Activated CD4-positive, alpha-beta T cell treated with anti-CD3 and anti-CD28 coated beads, Interleukin-2, Interleukin-6, amounts not matched to agents 100 ng/mL and 50 ng/mL, durations not matched to agents 16 hours and 8 hours (primary cell): ENCODE measurements around the gene BTG2.

Experiments used
- DNase-seq: peaks from one replicate; pipeline ENCODE4 v3.0.0-alpha.2; 2020

BTG2 gene

GRCh38 chr1:203320591-203321272 lies 15.4 kb downstream of the BTG2 start:
- DNase-seq = peak; percentile 69

GRCh38 chr1:203321273-203322052 lies 16.1 kb downstream of the BTG2 start:
- DNase-seq = no peak

DNA sequence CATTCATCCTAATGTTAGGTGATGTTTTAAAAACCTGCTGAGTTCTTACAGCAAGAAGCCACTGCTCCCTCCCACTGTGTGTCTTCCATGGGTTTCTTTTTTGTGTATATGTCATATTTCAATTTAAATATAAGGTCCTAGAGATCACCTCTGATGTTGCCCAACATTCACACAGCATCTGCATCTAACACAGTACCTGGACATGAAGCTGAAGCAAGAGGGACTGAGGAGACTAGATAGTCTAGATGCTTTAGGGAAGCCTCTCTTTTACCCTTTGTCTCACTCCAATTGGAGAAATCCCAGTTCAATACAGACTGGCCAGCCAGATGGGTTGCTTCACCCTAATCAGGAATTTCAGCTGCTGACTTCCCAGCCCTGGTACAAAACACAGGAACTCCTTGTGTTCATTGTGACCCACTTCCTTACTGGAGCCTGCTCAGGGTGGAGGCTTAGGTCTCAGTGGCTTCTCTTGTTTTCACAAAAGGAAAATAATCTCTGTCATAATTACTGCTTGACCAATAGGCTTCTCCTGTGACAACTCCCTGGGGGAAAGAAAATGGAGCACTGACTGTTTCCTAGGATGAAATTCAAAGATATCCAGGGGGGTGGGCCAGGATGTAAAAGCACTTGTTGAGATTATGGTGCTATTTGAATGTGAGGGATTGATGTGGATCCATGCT lies 17.3 kb downstream of the BTG2 start:
- no peak for DNase-seq

- no peak for DNase-seq
These were observed 18.3 kb downstream of the BTG2 start for GRCh38 chr1:203323587-203323986.

DNA sequence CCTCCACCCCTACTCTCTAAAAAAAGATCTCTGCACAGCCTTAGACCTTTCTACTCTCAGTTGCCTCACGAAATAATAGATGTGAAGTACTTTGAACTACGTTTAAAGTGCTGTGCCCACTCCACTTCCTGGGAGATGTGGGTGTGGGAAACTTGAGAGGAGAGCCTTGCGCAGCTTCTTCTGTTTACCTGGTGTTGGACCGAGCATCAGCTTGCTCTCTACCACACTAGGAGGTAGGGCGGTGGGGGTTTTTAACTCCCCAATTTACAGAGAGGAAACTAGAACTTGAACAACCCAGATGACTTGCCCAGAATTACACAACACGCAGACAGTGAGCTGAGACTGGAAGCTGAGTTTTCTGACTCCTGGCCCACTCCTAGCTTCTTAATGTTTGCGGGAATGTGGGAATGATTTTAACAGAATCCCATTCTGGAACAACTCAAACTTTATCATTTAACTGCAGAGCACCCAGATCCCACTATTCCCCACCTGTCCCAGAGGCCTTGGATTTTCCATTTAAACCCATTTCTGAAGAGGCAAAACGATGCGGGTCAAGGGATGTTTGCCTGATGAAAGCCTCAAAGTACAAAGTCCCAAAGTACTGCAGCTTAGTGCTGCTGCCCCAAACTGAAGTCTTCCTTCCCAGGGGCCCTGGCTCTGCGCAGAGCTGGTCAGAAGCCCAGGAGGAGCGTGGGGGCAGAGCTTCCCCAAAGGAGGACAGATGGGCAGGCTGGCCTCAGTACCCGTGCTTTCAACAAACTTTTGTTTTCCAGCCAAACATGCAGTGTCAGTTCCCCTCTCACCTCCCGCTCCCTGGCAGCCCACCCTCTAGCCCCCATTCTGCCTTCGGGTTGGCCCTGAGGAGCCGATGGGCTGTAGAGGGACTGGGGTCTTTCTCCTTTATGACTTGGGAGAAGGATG lies 19.0 kb downstream of the BTG2 start:
- DNase-seq = peak; percentile 45

- peak; percentile 74 for DNase-seq
These were observed 19.7 kb downstream of the BTG2 start for GRCh38 chr1:203325026-203325417.

GRCh38 chr1:203325418-203326091 lies 20.2 kb downstream of the BTG2 start:
- no peak for DNase-seq

- peak; percentile 96 for DNase-seq
These were observed 21.7 kb downstream of the BTG2 start for GRCh38 chr1:203326830-203327683.

DNA sequence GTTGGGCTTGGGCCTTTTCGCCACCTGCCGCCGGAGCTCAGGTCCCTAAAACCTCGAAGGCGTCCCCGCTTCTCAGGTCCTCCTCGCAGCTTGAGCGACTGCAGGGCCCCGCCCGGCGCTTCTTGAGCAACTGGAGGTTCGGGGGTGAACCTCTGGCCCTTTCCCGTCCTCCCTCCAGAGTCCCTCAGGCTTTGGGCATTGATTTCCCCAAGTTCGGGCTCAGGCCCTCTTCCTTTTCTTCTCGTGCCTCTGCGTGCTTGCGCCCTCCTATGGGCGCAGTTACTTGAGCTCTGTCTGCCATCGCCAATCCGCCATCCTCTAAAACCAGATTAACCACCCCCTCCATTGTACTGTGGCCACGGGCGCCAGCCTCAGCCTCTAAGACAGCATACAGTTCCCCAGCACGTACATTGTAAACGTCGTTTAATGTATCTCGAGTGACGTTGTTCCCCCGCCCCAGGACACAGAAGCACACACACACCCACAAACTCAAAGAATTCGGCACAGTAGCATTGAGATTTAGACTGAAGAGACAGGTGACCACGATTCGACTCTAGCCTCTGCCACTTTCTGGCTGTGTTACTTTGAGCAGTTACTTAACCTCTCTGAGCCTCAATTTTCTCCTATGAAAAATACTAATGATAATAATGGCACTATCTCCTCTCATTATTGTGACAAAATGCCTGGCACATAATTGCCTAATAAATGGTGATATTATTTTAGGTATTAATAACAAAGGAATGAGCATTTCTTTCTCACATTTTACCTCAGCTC lies 22.6 kb downstream of the BTG2 start:
- DNase-seq = peak; percentile 67

DNA sequence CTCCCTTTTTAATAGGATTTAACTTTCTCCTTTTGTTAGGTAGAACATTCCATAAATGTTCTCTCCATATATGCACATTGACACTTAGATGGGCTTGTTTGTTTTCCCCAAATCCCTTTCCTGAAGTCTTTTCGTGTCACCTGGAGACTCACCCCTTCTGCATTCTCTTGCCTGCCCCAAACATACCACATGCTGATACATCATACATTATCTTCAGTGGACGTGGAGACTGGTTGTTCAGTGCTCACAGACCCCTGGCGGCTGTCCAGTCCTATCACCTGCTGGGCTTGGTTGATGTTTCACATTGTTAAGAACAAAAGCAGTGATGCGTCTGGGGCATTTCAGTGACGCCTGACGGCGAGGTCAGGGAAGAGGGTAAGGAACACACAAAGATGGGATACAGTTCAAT lies 23.4 kb downstream of the BTG2 start:
- DNase-seq = no peak

GRCh38 chr1:203331224-203331623 lies 25.9 kb downstream of the BTG2 start:
- DNase-seq = no peak

- DNase-seq = no peak
These were observed 30.2 kb downstream of the BTG2 start for GRCh38 chr1:203335503-203335902.

DNA sequence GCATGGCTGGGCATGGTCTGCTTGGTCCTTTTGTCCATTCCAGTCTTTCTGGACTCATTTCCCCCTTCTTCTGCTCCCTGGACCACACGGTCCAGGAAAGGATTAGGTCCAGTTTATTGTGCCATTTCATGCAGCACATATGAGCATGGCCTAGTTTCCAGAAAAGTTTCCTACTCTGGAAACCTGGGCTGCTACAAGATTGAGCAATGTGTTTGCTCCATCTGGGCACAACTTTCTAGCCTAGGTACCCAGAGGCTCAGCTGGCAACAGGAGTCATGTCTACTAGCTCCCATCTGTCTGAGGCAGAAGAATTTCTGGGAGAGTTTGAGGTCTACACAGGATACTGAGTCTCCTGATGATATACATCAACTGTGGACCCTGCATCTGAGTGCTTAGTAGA lies 30.8 kb downstream of the BTG2 start:
- DNase-seq = no peak

- DNase-seq = peak; percentile 54
These were observed 33.2 kb downstream of the BTG2 start for GRCh38 chr1:203338335-203339036.

DNA sequence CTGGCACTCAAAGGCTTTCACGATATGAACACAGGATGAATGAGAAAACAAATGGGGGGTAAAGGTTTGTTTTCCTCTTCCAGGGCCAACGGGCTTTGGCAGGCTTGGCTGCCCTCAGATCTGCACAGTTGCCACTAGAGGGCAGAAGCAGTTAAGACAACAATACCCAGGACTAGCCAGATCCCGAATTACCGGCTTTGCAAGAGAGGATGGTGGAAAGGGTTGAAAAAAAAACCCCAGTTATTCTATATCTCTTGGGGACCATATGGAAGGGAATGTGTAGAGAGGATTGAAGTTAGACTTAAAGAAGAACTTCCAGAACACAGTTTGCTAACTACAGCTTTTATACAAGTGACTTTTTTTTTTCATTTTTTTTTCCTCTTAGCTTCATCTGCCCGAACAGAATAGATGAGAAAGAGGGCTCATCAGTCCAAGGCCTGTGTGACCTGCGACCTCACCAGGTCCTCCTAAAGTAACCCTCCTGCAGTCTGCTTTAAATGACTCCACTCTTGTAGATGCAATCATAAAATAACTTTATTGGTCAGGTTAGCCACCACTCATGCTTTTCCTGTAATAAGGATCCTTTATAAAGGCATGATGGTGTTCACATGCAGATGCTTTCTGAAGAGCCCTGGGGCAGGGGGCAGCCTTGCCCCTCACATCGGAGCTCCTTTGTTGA lies 34.9 kb downstream of the BTG2 start:
- peak; percentile 81 for DNase-seq

- peak; percentile 60 for DNase-seq
These were observed 37.0 kb downstream of the BTG2 start for GRCh38 chr1:203342192-203342940.

- no peak for DNase-seq
These were observed 38.8 kb downstream of the BTG2 start for GRCh38 chr1:203343956-203344754.
